LoVo (cell line): ENCODE data around the gene RBAK.
A peak's percentile ranks its signal among the peaks of the same experiment; 100 is the strongest.
"Not testable (repeated sequence)": the region's sequence is repeated elsewhere in the genome, so short reads cannot be mapped to it uniquely, and the experiment has no call there.

ENCODE experiments used
- DNase-seq: peaks from one replicate; pipeline ENCODE4 v3.0.0-alpha.2; 2016; ENCODE audit warnings: low spot score

Gene RBAK

DNA sequence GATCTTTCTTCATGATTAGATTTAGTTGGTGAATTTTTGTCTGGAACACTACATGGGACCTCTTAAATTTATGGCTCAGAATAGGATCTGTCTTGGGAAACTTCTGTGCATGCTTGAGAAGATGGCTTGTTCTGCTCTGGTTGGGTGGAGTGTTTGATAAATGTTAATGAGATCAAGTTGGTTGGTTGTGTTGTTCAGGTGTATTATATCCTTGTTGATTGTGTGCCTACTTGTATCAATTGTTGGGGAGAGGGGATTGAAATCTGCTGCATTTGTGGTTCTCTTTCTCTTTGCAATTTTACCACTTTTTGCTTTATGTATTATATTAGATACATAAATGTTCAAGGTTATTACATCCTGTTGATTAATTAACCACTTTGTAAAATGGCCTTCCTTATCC lies 6.1 kb downstream of the RBAK start:
- DNase-seq: not testable (repeated sequence)

DNA sequence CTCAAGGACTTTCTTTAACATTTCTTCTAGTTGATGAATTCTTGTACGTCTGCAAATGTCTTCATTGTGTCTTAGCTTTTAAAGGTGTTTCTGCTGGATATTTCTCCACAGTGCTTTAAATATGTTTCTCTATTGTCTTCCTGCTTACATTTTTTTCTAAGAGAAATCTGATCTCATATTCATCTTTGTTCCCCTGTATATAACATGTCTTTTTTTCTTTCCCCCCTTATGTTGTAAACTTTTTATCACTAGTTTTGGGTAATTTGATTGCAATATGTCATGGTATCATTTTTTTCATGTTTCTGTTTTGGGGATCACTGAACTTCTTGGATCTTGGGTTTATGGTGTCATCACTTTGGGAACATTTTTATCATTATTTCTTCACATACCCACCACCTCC lies 7.5 kb downstream of the RBAK start:
- DNase-seq: no peak

DNA sequence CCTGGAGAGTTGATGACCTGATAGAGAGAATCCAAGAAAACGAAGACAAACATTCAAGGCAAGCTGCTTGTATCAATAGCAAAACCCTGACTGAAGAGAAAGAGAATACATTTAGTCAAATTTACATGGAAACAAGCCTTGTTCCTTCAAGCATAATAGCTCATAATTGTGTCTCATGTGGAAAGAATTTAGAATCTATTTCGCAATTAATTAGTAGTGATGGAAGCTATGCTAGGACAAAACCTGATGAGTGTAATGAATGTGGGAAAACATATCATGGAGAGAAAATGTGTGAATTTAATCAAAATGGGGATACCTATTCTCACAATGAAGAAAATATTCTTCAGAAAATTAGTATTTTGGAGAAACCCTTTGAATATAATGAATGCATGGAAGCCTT lies 18.0 kb downstream of the RBAK start:
- DNase-seq: no peak

DNA sequence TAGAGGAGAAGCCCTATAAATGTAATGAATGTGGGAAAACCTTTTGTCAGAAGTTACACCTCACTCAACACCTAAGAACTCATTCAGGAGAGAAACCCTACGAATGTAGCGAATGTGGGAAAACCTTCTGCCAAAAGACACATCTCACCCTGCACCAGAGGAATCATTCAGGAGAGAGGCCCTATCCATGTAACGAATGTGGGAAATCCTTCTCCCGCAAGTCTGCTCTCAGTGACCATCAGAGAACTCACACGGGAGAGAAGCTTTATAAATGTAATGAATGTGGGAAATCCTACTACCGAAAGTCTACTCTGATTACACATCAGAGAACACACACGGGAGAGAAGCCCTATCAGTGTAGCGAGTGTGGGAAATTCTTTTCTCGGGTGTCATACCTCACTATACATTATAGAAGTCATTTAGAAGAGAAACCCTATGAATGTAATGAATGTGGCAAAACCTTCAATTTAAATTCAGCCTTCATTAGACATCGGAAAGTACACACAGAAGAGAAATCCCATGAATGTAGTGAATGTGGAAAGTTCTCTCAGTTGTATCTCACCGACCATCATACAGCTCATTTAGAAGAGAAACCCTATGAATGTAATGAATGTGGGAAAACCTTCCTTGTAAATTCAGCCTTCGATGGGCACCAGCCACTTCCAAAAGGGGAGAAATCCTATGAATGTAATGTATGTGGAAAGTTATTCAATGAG lies 18.9 kb downstream of the RBAK start:
- DNase-seq: no peak

DNA sequence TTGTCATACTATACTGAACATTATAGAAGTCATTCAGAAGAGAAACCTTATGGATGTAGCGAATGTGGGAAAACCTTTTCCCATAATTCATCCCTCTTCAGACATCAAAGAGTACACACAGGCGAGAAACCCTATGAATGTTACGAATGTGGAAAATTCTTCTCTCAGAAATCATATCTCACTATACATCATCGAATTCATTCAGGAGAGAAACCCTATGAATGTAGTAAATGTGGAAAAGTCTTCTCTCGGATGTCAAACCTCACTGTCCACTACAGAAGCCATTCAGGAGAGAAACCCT lies 19.4 kb downstream of the RBAK start:
- DNase-seq: no peak

DNA sequence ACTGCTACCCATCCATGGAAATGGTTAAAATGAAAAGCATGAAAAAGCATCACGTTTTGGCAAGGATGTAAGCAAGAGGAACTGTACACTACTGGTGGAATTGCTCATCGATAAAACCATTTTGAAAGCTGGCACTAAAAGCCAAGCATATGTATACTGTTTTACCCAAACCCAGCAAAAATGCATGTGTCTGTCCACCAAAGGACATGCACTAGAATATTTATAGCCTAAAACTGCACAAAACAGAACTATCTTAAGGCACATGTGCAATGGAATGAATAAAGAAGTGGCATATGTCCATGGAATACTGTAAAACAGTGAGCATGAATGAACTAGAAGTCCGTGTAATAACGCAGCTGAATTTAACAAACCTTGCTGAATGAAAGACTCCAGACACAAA lies 22.9 kb downstream of the RBAK start:
- no peak for DNase-seq

DNA sequence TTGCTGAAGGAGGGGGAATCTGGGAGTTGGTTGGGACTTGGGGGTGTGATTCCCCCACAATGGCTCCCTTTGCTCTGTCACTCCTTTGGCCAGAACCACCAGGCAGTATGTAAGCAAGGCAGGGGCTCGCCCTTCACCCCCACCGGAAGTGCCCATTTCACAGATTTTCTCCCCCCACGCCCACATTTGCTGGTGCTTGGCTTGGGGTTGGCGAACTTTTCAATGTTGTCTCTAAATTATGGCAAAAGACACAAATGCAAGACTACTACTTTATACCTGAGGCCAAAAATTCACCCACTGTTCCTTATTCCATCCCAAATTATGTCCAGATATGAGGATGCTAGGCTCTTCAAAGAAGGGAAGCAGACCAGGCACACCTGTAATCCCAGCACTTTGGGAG lies 24.5 kb downstream of the RBAK start:
- no peak for DNase-seq

DNA sequence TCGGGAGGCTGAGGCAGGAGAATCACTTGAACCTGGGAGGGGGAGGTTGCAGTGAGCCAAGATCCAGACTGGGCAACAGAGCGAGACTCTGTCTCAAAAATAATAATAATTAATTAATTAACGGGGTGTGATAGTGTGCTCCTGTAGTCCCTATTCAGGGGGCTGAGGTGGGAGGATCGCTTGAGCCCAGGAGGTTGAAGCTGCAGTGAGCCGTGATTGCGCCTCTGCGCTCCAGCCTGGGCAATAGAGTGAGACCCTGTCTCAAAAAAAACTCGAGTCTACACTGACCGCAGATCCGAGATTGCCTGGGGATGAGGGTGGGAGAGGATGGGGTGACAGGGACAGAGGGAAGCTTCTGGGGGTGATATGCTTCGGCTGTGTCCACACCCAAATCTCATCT lies 29.5 kb downstream of the RBAK start:
- DNase-seq: not testable (repeated sequence)

DNA sequence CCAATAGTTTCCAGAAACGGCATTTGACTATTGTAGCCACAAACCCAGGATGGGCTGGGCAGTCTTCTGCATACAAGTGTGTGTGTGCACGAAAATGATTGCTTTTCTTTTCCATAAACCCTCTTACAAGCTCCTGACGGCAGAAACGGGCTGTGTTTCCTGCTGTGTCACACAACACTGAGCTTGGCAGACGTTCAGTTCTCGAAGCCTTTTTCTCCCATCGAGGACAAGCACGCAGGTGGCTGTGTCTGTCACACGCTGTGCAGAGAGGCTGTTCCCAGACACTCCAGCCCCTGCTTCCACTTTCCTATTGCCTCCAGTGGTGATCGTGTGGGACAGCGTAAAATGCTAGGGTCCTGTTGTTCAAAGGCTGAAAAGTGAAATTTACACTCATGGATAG lies 32.1 kb downstream of the RBAK start:
- DNase-seq: peak; percentile 40

DNA sequence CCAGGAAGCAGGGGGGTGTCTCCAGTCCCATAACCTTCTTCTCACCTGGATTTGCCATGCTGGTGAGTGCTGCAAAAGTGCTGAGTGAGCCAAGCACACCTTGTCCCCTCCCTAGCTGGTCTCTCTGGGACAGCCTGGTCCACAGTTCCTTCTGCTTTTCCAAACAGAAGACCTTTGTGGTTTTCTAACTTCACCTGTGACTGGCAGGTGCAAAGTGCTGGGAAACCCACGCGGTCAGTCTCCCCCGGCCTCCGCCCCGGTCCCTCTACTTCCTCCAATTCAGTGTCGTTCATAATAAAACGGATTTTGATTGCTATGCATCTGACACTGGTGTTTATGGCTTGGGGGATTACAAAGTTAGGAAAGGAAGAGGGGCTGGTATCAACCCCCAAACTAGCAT lies 37.1 kb downstream of the RBAK start:
- no peak for DNase-seq

DNA sequence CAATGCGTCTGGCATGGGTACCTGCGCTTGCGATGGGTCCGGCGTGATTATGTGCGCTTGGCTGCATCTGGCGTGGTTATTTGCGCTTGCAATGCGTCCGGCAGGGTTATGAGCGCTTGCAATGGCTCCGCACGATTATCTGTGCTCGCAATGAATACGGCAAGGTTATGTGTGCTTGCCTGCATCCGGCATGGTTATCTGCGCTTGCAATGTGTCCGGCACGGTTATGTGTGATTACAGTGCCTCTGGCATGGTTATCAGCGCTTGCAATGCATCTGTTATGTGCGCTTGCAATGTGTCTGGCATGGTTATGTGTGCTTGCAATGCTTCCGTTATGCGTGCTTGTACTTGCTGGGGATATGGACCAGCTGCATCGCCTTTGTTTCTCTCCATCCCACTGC lies 37.7 kb downstream of the RBAK start:
- DNase-seq: no peak

DNA sequence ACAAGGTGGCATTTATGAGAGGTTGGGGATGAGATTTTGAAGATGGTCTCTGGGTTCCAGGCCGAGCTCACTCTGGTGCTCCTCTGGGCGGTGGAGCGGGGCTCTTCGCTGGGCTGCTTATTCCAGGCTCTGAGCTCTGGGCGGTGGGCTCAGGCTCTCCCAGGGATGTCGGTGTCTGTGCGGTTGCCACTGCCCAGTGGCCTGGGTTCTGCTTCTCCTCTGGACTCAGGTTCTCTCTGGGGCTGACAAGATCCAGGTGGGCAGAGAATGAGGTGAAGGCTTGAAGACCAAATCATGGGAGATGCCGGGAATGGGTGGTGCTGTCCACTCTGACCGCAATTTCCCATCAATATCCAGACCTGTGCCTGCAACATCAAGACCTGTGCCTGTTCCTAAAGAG lies 40.6 kb downstream of the RBAK start:
- DNase-seq: no peak

DNA sequence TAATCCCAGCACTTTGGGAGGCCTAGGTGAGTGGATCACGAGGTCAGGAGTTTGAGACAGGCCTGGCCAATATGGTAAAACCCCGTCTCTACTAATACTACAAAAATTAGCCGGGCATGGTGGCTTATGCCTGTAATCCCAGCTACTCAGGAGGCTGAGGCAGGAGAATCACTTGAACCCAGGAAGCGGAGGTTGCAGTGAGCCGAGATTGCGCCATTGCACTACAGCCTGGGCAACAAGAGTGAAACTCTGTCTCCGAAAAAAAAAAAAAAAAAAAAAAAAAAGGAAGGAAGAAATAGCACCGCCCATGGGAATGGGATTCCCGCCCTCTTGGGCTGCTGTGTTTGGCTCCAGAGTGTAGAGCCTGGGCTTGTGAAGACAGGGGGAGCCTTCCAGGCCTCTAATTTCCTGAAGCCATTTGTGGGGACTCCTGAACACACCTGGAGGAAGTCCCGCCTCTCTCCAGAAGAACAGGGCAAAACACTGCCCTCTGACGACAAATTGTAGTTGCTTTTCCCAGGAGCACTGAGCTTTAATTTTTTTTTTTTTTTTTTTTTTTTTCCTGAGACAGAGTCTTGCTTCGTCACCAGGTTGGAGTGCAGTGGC lies 42.7 kb downstream of the RBAK start:
- DNase-seq: peak; percentile 56

DNA sequence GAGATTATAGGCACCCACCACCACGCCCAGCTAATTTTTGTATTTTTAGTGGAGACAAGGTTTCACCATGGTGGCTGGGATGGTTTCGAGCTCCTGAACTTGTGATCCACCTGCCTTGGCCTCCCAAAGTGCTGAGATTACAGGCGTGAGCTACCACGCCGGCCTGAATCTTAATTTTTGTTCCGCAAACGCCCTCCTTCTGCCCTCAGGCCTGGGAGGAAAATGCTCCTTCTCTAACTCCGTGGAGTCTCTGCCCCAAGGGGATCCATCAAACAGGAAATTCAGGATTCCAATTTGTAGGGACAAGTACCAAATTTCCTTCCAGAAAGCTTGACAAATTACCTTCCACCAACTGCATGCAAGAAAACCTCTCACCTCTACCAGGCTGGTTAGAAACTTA lies 43.2 kb downstream of the RBAK start:
- DNase-seq: no peak

DNA sequence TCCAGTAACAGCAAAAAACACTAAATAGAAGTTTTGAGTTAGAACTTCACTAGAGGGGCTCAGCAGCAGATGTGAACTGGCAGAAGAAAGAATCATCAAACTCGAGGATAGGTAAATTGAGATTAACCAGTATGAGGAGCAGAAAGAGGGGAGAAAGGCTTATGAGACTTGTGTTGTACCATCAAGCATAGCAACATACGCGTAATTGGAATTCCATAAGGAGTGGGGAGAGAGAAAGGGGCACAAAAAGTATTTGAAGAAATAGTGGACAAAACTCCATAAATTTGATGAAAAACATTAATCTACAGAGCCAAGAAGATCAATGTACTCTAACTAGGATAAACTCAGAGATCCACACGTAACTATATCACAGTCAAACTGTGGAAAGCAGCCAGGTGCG lies 48.3 kb downstream of the RBAK start:
- no peak for DNase-seq

DNA sequence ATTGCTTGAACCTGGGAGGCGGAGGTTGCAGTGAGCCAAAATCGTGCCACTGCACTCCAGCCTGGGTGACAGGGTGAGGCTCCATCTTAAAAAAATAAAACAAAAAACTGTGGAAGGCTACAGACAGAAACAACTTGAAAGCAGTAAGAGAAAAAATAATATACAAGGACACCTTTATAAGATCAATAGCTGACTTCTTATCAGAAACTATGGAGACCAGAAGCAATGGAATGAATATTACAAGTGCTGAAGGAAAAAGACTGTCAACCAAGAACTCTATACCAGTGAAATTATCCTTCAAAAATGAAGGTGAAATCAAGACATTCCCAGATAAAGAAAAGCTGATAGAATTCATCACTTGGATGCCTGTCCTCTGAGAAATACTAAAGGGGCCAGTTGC lies 49.0 kb downstream of the RBAK start:
- DNase-seq: no peak

DNA sequence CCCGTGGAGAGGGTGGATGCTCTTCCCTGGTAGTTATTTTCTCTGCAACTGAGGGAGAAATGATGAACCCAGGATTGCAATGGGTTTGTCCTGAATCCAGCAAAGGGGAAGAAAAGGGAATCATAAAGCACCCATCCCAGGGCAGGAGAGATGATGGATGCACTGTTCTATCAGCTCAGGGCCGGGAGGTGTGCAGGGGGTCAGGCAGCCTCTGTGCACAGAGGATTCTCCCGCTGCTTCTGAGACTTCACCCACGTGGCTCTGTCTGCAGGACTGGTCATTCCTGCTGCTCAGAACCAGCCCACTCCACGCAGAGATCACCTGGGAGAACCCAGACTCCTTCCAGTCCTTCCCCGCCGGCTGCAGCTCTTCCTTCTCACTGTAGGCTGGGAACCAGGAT lies 70.7 kb downstream of the RBAK start:
- DNase-seq: no peak

DNA sequence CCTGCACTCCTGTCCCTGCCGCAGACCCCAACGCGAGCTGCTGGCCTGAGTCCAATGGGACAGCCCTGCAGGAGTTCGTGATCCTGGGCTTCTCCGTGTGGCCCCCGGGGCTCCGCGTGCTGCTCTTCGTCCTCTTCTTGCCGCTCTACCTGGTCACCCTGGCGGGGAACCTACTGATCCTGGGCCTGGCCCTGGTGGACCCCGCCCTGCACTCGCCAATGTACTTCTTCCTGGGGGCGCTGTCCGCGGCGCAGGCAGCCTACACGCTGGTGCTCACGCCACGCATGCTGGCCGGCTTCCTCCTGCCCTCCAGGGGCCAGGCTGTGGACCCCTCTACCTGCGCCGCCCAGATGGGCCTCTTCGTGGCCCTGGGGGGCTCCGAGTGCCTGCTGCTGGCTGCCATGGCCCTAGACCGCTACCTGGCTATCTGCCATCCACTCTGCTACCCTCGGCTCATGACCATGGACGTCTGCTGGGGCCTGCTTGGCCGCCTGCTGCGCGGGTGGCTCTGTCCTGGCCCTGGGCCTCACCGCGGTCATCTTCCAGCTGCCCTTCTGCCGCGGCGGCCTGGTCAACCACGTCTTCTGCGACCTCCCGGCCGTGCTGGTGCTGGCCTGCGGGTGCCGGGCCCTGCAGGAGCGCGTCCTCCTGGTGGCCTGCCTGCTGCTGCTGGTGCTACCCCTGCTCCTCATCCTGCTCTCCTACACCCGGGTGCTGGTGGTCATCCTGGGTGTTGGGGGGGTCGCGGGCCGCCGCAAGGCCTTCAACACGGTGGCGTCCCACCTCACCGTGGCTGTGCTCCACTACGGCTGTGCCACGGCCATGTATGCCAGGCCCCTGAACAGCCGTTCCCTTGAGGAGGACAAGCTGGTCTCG lies 71.7 kb downstream of the RBAK start:
- no peak for DNase-seq
